Left ventricle myocardium inferior (tissue), 1 donor: ENCODE data around the gene STK39. TPM values are rescaled to one million over a fixed set of nuclear protein-coding genes. Genes with fewer than 3 reads are reported as not detected.

Source experiments
- DNase-seq: peaks from one replicate; pipeline ENCODE4 v3.0.0-alpha.2; 2020
- H3K27ac ChIP-seq: fragments of 200-600 bp; replicated peaks from 2 replicates; pipeline ENCODE4 v1.8.0; 2021
- H3K27me3 ChIP-seq: fragments of 200-600 bp; 2 replicates; pipeline ENCODE4 v1.8.0; 2021; ENCODE audit warnings: low read depth
- H3K36me3 ChIP-seq: fragments of 200-600 bp; 2 replicates; pipeline ENCODE4 v1.8.0; 2021
- H3K4me1 ChIP-seq: fragments of 200-600 bp; 2 replicates; pipeline ENCODE4 v1.8.0; 2021
- H3K4me3 ChIP-seq: fragments of 200-600 bp; 2 replicates; pipeline ENCODE4 v1.8.0; 2021; ENCODE audit warnings: mild to moderate bottlenecking, moderate library complexity
- H3K9me3 ChIP-seq: fragments of 200-600 bp; replicated peaks from 2 replicates; pipeline ENCODE4 v1.8.0; 2021
- intact Hi-C: fragments of 100-400 bp; cut with micrococcal nuclease; formaldehyde crosslinking; loops from one replicate; pipeline ENCODE4 v1.11.0; 2022
- total RNA-seq: library from RNA; stranded (reverse); fragmentation: NEBNext Ultra II Directional; extraction: Animal tissue kit (Norgen Biotek cat#: 25700); gene quantifications from one replicate; pipeline ENCODE4 v1.2.1, GENCODE V29; 2021
- TF ChIP-seq, protein P1 (sequence below): fragments of 200-600 bp; IDR thresholded peaks from 2 replicates; pipeline ENCODE4 v1.8.0; 2021; ENCODE audit warnings: antibody characterized with exemption, mild to moderate bottlenecking, borderline replicate concordance
- donor health status: DM: no; HTN: yes; CAD: no; lungs with severe emphysema.

The STK39 gene
- total RNA-seq, 1 donor from 2014 or later: 23.2 TPM

GRCh38 chr2:168243061-168243460 is 4.3 kb downstream of the STK39 start:
- H3K36me3 ChIP-seq: no peaks in the 10 kb centered on the region
- no peaks in the 10 kb centered on the region for H3K27me3 ChIP-seq
- no peak overlapping the region for H3K27ac ChIP-seq
- H3K9me3 ChIP-seq: no peaks in the 10 kb centered on the region
- H3K4me3 ChIP-seq: no peak overlapping the region
- DNase-seq: no peak
- TF ChIP-seq, protein P1, sequence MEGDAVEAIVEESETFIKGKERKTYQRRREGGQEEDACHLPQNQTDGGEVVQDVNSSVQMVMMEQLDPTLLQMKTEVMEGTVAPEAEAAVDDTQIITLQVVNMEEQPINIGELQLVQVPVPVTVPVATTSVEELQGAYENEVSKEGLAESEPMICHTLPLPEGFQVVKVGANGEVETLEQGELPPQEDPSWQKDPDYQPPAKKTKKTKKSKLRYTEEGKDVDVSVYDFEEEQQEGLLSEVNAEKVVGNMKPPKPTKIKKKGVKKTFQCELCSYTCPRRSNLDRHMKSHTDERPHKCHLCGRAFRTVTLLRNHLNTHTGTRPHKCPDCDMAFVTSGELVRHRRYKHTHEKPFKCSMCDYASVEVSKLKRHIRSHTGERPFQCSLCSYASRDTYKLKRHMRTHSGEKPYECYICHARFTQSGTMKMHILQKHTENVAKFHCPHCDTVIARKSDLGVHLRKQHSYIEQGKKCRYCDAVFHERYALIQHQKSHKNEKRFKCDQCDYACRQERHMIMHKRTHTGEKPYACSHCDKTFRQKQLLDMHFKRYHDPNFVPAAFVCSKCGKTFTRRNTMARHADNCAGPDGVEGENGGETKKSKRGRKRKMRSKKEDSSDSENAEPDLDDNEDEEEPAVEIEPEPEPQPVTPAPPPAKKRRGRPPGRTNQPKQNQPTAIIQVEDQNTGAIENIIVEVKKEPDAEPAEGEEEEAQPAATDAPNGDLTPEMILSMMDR: no peak
- intact Hi-C loops: loop anchor here (10.0 kb wide), 1 partner anchor 98 kb away; no protein-coding TSS in a partner anchor
- peaks cover 67% of the 10 kb centered on the region for H3K4me1 ChIP-seq

DNA sequence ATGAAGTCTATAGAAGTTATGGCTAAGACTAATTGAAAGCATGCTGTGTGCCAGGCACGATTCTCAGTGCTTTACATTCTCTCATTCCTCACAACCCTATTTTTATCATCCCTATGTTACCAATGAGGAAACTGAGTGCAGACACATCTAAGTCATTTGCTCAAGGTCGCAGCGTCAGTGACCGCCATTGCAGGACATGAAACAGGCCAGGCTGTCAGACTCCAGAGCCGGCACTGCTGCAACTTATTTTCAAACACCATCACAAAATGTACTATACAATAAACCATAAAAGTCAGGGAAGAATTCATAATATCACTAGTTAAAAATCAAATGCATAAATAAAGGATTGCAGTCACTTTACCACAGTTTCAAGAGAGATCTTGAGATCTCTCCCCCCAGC is 5.6 kb downstream of the STK39 start:
- H3K4me3 ChIP-seq: no peak overlapping the region
- peak overlapping the region; percentile 69 for H3K27ac ChIP-seq
- TF ChIP-seq, protein P1: no peak
- no peaks in the 10 kb centered on the region for H3K36me3 ChIP-seq
- intact Hi-C loops: loop anchor here (10.0 kb wide), 1 partner anchor 97 kb away; no protein-coding TSS in a partner anchor
- peaks cover 59% of the 10 kb centered on the region for H3K4me1 ChIP-seq
- no peaks in the 10 kb centered on the region for H3K9me3 ChIP-seq
- no peak for DNase-seq
- no peaks in the 10 kb centered on the region for H3K27me3 ChIP-seq

DNA sequence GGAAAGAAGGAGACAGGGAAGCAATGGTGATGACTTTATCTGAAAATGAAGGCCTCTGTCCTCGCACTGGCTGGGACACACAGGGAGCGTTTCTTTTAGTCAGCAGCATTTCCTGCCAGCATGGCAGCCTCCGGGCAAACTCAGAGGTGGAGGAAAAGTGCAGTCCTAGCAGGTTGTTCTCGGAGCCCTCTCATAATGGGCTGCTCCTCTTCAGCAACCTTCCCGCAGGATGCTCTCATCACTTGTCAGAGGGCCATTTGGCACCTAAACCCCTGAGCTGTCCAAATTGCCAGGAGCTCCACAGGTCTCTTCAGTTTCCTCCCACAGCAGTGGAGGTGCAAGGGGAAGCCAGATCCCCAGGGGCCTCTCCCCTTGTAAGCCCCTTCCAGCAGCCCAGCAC is 6.2 kb downstream of the STK39 start:
- no peaks in the 10 kb centered on the region for H3K27me3 ChIP-seq
- no peak for DNase-seq
- H3K27ac ChIP-seq: peak overlapping the region; percentile 69
- no peaks in the 10 kb centered on the region for H3K9me3 ChIP-seq
- peaks cover 54% of the 10 kb centered on the region for H3K4me1 ChIP-seq
- intact Hi-C loops: loop anchor here (10.0 kb wide), 1 partner anchor 96 kb away; no protein-coding TSS in a partner anchor
- no peaks in the 10 kb centered on the region for H3K36me3 ChIP-seq
- TF ChIP-seq, protein P1: no peak
- no peak overlapping the region for H3K4me3 ChIP-seq

- TF ChIP-seq, protein P1: no peak
- Histone ChIP-seq H3K4me1 (peaks cover 35% of the 10 kb centered on the region), H3K9me3 (no peaks in the 10 kb centered on the region), H3K27ac (no peak overlapping the region), H3K36me3 (no peaks in the 10 kb centered on the region), H3K4me3 (no peak overlapping the region), H3K27me3 (no peaks in the 10 kb centered on the region)
- no peak for DNase-seq
- intact Hi-C loops: no loop called here
Observed at GRCh38 chr2:168239281-168239680, 8.1 kb downstream of the STK39 start.

- DNase-seq: no peak
- TF ChIP-seq, protein P1: no peak
- Histone ChIP-seq H3K4me1 (peaks cover 34% of the 10 kb centered on the region), H3K27ac (no peak overlapping the region), H3K27me3 (no peaks in the 10 kb centered on the region), H3K36me3 (no peaks in the 10 kb centered on the region), H3K4me3 (no peak overlapping the region), H3K9me3 (no peaks in the 10 kb centered on the region)
- intact Hi-C loops: no loop called here
Observed at GRCh38 chr2:168237741-168238140, 9.7 kb downstream of the STK39 start.
